Stimulated activated naive CD4-positive, alpha-beta T cell (primary cell): Measurements from ENCODE around the gene TRIM26.
"Not testable (repeated sequence)": the region's sequence is repeated elsewhere in the genome, so short reads cannot be mapped to it uniquely, and the experiment has no call there.

Source experiments
- DNase-seq, 6 experiments: peaks; one replicate each; lab custom pipeline; 2025; lab: John Stamatoyannopoulos, UW

TRIM26 gene

DNA sequence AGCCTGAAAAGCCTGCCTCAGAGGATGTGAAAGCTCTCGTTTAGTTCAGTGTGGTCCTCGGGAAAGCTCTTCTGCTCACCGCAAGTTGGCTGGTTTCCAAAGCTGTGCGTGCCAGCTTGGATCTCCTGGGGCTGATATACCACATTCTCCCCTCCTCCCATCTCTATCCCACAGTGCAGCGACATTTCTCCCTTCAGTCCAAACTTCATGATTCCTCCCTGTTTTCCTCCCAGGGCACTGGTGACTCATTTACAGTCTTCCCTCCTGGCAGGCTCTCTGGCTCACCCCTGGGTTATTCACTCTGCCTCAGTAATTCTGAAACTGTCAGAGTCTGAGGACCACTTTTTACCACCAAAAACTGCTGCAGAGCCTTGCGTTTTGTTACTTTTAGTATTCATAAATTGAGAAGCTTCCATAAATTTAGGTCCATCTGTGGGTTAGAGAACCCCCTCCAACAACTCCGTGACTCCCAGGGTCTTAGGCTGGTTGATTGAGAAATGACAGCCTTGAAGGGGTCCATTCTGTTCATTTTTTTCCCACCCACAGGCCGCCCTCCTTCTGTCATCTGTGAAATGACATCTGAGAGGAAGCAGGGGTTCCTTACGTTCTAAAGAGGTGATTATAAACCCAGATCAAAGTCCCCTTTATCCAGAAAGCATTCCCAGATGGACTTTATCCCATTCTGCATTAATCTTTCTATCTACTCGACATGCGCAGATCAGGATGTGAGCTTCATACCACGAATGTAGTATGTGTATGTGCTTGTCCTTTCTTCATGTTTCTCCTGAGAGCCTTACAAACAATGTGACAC lies 58.3 kb downstream of the TRIM26 start:
- no peak for DNase-seq

DNA sequence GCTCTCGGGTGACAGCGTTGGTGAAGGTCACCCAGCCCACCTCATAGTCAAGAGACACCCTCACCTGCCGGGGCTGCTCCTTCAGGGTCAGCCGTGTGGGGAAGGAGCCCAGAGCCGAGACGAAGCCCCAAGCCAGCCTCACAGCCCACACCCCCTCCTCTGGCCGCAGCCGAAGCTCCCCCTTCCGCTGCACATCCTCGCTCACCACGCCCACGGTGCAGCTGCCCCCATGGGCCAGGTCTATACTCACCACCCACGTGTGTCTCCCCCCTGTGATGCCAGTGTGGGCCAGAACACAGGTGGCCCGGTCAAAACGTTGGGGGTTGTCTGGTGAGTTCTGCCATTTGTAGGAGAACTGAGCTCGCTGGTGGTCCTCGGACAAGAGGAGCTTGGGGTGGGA lies 59.1 kb downstream of the TRIM26 start:
- no peak for DNase-seq

DNA sequence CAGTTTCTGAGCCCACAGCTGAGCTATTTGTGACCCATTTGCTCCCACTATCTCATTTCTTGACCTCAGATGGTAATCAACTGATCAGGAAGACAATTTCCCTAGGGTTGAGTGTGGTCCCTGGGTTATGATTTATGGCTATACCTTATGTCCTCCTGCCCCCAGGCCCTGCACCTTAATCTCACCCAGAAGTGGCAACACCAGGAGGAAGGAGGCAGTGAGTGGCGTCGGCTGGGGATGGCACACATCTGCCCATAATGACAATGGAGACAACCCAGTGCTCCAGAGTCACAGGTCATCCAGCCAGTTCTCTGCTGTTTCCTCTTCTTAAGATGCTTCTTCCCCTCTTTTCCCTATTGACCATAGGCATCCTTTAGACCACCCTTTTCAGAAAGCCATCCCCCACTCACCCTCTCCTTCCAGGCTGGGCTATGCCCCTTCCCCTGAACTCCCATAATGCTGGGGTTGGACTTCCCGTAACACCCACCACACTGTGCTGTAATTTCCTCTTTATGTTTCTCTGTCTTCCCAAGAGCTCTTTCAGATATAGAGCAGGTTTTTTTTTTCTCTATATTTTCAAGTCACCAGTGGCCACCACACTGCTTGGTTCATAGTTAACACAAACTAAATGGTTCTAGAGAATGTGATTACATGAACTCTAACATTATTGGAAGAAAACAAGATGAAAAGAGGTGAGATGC lies 60.1 kb downstream of the TRIM26 start:
- DNase-seq = no peak

DNA sequence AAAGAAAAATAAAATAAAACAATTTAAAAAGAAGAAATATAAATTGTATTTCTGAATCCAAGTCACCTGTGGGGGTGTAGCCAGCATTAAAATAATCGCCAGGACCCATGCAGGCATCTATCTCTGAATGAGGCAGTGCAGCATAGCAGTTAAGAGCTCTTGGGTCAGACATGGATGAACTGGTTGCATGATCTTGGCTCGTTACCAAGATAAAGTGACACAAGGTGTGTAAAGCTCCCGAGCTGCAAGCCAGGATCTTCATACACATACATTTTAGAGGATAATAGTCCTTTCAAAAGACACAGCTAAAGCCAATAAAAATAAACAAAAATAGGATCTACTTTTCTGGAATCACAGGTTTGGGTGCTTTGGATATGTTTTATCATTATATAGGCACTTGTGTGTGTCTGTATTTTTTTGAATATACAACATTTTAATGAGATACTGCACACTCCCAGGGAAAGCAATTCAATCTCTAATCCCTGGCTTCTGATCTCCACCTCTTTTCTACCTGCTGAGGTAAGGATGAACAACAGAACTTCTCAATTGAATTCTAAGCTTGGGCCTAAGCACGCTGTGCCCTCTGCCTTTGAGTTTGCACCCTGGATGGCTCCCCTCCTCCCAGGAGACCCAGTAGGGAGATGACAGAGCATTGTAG lies 61.1 kb downstream of the TRIM26 start:
- no peak for DNase-seq

DNA sequence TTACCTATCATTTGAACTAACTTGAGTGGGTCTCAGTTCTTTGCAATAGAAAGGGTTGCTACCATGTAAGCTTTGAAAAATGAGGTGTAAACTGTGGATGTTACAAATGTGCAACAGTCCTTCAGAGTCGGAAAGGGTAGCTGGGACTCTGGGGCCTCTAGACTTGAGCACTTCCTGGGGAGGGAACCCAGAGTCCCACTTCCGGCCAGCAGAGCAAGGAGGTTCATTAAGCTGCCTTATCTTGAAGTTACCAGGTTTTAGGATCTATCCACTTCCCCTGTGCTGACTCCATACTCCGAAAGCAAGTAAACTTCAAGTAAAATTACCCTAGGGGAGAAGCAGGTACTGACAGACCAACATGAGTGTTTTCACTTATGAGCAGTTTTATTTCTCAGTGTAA lies 61.6 kb downstream of the TRIM26 start:
- no peak for DNase-seq

DNA sequence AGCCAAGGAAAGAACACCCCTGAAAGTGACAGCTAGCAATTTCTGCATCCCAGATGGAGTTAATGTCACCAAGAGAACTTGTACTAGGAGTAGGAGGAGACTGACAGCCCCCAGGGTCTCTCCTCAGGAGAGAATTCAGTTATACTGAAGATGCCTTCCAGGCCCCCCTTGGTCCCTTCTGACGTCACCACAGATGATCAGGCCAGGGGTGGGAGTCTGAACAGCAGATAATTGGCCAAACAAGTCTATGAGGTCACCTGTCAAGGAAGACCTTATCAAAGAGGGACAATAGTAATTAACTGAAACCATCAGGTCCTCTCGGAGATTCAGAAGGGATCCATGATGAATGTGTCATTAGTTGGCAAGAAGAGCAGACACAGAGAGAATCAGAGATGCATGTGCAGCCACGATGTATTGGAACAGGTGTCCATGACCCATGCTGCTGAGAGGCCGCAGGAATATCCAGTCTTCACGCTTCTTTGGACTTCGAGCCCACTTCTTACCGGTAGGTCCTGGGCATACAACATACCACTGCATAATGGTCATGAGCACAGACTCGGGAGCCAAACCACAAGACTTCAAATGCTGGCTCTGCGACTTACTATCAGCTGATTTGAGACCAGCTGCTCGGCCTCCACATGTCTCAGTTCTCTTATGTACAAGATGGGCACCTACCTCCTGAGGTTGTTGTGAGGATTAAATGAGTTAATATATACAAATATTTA lies 62.4 kb downstream of the TRIM26 start:
- no peak for DNase-seq

DNA sequence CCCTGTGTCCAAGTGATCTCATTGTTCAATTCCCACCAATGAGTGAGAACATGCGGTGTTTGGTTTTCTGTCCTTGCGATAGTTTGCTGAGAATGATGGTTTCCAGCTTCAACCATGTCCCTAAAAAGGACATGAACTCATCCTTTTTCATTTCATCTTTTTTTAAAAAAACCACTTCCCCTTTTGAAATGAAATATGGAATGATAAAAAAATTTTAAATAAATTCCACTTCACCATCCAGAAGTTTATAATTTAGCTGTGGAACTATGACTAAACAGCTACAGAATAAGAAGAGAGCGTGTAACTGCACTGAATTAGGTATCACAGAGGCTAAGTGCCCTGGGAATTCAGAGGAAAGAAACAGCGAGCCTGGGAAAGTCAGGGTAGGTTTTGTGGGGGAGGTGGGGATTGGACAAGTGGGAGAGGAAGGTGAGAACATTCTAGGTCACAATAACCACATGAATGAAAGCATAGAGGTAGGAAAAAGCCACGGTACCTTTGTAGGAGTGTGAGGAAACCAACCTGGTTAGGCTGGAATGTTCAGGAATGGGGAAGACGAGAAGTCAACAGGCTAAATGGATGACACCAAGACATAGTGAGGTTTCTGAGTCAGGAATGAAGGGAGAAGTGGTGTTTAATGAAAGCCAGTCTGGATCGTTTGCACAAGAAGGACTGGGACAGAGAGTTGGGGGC lies 63.2 kb downstream of the TRIM26 start:
- no peak for DNase-seq

DNA sequence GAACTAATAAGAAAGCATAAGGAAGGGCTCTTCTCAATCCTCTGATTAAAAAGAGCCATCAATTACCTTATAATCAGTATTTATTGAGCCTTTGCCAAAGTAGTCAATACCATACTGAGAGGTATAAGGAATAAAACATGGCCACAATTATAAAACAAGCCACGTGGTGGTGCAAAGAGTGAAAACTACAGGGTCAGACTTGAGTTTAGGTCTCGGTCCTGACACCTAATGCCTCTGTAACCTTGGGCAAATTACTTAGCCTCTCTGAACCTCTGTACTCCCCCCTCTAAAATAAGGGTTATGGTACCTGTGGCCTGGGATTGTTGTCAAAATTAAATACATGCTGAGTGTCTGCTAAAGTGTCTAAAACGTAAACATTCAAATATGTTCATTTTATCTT lies 64.0 kb downstream of the TRIM26 start:
- DNase-seq = no peak

DNA sequence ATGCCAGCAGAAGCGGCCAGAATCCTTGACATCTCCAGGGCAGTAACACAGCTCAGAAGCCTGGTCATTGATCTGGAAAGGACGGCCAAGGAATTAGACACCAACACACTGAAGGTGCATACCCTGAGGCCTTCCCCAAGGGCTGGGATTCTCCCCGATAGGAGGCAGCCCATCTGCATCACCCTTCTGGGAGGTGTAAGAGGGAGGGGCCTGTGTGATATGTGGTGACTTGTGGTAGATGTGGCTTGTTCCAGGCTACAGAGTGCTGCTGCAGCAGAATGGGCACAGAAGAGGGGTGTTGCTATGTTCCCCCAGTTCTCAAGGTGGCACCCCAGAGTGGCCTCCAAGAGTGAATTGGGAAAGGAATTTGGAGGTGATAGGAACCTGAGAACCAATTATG lies 66.1 kb downstream of the TRIM26 start:
- no peak for DNase-seq

DNA sequence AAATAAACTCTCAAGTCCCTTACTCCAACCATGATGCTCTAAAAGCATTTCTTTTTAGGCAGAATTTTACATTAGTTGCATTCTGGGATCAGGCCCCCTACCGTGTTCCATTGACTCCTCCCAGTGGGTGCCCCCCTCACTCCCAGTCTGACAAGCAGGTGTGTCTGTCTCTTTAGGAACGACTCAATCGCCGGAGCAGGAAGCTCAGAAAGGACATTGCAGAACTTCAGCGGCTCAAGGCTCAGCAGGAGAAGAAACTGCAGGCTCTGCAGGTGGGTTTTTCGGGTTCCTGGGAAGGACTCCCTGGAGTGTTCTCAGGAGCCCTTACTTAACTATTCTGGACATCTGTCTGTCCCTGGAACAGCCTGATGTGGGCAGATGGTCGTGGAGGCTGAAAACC lies 67.4 kb downstream of the TRIM26 start:
- DNase-seq = no peak

DNA sequence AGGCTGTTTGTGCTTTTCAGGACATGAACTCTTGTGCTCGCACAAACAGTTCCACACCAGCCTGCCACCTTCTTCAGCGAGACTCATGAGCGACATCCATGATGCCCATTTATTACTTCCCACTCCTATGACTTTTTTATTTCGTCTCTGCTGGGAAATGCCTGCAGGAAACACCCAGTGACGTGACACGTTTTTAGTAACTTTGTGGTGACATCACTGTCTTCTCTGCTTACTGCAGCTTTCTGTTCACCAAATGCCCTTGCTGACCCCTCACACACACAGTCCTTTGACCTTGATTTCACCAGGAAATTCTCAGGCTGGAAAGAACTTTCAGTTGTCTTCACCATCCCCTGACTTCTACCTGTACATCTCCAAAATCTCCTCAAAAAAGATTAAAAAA lies 68.4 kb downstream of the TRIM26 start:
- no peak for DNase-seq

DNA sequence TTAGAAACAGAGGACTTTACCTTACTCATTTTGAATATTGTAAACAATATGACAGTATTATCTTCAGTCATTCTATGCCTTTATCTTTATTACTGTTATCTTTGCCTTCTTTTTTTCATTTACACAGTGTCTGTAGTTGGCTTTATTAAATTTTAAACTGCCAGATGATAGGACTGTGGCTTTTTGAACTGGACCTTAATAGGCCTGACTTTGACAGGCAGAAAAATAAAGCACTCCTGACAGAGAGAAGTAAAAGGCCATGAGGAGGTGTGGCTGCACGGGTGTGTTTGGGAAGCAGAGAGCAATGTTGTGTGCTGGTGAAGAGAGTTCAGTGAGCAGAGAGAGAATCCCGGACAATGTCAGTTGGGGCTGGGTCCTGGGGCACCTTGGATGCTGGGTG lies 69.4 kb downstream of the TRIM26 start:
- no peak for DNase-seq

DNA sequence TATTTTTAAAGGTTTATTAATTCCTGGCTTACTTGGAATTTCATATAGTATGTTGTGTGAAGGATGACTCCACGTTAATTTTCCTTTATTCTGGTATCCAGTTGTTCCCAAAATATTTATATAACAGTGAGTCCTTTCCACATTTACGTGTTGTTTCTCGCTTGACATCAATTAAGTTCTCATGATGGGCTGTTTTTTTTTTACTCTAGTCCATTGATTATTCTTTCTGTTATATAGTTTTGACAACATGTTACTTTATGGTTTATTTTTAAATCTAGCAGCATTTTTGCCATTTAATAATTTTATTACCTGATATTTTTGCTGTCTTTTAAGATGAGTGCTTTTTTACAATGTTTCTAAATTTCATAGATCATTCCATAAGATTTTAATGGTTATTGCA lies 70.5 kb downstream of the TRIM26 start:
- no peak for DNase-seq

DNA sequence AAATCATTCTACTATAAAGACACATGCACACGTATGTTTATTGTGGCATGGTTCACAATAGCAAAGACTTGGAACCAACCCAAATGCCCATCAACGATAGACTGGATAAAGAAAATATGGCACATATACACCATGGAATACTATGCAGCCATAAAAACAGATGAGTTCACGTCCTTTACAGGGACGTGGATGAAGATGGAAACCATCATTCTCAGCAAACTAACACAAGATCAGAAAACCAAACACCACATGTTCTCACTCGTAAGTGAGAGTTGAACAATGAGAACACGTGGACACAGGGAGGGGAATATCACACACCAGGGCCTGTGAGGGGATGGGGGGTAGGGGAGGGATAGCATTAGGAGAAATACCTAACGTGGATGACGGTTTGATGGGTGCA lies 73.0 kb downstream of the TRIM26 start:
- DNase-seq = not testable (repeated sequence)

DNA sequence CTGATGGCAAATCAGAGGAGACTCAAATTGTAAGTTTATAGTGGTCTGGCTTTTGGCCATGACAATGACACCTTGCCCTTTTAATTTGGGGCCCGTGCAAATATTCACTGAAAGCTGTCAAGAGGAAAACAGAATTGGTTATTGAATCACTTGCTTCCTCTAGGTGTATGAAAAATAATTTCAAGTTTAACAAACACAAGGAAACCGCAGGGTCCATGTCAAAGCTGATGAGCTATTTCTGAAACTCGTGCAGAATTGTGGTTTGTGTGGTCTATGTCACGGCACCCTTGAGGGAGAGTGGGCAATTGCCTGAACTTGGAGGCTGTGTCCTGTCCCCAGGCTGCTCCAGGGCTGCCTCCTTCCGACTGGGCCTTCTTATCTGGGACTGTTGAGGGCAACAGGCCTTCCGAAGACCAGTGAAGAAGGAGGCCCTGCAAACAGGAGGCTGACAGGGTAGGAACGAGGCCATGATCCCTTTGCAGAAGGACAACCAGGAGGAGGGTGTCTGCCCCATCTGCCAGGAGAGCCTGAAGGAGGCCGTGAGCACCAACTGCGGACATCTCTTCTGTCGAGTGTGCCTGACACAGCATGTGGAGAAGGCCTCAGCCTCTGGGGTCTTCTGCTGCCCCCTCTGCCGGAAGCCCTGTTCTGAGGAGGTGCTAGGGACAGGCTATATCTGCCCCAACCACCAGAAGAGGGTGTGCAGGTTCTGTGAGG lies 76.5 kb downstream of the TRIM26 start:
- no peak for DNase-seq

DNA sequence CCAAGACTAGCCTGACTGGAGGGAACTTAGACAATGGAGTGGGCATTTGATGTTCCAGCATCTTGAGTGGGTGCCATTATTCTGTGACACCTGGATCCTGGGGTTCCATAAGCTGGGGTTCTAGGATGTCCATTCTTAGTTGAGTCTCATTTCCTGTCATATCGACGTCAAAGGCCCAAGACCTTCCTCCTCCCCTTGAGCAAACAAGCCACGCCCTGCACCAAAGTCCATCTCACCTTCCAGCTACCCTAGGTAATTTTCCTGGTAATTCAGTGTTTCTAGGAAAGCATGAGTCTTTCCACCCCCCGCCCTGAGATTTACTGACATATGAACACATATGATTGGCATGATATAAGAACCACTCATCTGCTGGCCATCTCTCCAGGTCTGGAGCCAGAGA lies 77.4 kb downstream of the TRIM26 start, which contains the start of gene TRIM40:
Gene TRIM40, plus strand, starts transcription at position 384 of the 400 bp plus-strand sequence. CDS start 897 bp downstream, outside the sequence.
- DNase-seq = no peak

DNA sequence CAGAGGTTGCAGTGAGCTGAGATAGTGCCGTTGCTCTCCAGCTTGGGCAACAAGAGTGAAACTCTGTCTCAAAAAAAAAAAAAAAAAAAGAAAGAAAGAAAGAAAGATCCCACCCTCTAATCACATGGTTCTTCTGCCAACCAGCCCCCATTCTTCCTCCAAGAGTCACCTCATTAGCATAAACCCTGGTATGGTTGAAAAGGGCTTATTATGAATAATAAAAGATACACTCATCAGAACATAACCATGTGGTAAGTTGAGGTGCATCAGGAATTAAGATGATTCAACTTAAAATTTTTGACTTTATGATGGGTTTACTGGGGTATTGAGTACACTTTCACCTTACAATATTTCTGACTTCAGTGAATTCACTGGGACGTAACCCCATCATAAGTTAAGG lies 78.1 kb downstream of the TRIM26 start:
- DNase-seq = no peak
